HG02571 (cell line): ENCODE data around the gene OR12D1.
"Not testable (repeated sequence)": the region's sequence is repeated elsewhere in the genome, so short reads cannot be mapped to it uniquely, and the experiment has no call there.

Experiments
- ATAC-seq: cut with Tn5 transposase; IDR thresholded peaks from one replicate; pipeline ENCODE4 v1.9.1; 2021; ENCODE audit warnings: mild to moderate bottlenecking, moderate library complexity; ENCODE audit not compliant: unreplicated experiment

OR12D1 gene

DNA sequence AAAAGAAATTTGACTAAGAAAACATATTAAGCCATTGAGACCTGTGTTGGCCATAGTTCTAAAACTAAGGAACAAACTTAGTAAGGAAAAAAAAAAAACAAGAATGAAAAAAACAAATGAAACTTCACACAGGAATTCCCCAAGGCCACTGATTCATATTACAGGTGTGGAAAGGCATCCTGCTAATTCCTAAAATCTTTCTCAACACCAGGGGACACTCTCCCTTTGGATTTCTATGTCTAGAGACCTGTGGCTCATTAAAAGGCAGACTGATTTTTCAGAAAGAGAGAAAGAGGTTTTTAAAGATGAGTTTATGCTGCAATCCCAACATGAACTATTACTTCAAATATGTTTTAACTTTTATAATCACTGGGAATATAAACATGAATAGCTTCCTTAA lies at the start of gene OR12D1:
Gene OR12D1 (plus strand): TSS at position 341 of the 400 bp plus-strand sequence.
- ATAC-seq = no peak

DNA sequence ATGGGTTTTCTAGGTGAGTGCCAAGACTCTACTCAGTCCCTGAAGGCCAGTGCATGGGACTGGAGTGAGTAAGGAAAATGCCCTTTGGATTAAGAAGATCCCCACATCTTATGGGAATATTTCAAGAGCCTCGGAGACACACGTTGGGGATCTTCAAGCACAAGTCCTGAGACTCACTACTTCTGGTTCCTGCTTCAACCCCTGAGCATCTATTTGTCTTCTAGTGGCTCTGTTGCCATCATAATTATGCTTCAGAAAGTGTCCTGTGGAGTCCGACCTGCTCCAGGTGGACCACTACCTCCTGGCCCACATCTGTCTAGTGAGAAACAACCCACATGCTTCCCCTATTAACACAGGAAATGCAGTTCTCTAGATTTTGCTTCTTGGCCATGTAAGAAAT lies 46.0 kb upstream of the OR12D1 start, which contains the start of gene OR5V1:
Gene OR5V1 (minus strand): TSS at position 101 of the 400 bp plus-strand sequence. CDS start 12,670 bp downstream, outside the sequence.
- no peak for ATAC-seq

DNA sequence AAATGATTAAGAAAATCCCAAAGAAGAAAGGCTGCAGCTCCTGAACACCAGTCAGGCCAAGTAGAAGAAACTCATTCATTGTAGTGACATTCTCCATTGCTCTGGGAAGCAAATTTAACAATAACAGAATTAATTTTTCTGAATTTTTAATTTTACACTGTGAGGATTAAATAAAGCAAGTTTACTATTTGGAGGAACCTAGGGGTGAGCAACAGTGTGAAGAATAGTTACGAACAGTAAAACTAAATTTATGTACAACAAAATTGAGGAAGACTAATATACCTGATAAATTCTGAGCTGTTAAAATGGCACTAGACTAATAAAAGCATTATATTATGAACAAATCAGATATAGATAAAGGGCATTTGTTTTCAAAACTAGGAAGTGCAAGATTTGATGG lies 39.5 kb upstream of the OR12D1 start, which contains the start of gene OR12D3:
Gene OR12D3 (minus strand): TSS at position 101 of the 400 bp plus-strand sequence. CDS start 4 bp downstream, at position 97.
- no peak for ATAC-seq

DNA sequence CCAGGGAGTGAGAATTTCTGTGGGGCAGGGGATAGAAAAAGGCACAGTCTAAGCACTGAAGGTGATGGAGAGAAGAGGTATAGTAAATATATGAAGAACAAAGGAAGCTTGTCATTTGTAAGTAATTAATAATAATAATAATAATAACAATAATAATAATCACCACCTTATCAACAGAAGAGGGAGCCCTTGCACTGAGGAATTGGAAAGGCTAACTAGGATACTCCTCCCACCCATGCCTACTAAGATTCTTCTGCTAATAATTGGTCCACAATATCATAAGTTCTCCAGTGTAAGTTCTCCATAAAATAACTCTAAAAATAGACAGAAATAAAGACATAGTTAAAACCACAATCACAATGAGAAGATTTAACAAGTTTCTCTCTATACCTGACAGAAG lies 38.7 kb upstream of the OR12D1 start:
- no peak for ATAC-seq

DNA sequence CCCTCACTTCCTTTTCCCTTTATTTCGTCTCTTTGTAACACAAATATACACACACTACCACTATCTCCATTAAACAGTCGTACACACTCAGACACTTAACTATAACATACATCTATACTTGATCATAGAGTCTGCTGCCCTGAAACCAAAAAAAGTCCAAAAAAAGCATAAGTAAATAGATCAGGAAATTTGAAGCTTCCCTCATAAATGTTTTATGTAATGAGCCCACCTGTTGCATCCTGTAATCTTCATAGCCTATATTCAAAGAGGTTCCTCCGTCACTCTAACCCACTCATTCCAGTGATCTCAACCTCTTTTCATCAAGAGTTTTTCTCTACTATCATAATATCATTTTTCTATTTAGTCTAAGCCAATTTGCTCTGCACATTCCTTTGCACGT lies 26.2 kb upstream of the OR12D1 start:
- no peak for ATAC-seq

DNA sequence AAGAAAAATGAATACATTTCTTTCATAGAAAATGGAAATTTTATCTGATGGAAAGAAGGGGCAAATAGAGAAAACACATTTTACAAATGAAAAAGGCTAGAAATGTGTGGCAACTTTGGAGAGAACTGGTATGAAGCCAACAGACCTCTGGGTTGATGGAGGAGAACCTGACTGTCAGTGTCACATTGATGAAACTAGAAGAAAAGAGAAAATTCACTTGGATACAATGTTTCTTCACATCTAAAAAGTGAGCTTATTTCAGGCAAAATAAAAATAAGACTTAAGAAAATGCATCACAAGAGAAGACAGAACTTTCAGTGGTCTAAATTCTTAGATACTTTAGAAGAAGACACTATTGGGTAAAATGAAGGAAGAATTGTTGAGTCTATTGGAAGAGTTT lies 19.4 kb upstream of the OR12D1 start, which contains the start of gene OR12D2:
Gene OR12D2 (plus strand): TSS at position 301 of the 400 bp plus-strand sequence. CDS start 1,069 bp downstream, outside the sequence.
- no peak for ATAC-seq

DNA sequence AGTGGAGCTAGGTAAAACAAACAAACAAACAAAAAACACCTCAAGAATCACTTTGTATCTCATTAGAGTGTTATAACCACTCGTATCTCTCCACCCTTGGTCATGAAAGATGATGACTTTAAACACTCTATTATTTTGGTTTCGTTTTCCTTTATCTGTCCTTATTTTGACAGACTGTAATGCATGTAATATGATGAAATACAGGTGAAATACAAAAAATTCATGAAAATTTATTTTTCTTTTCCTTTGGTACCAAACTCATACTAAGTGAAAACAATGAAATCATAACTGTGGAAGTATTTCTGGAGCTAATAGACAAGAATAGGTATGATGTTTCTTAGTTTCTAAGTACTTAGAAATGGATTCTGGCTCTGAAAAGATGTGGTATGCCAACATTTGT lies 15.2 kb upstream of the OR12D1 start:
- no peak for ATAC-seq

DNA sequence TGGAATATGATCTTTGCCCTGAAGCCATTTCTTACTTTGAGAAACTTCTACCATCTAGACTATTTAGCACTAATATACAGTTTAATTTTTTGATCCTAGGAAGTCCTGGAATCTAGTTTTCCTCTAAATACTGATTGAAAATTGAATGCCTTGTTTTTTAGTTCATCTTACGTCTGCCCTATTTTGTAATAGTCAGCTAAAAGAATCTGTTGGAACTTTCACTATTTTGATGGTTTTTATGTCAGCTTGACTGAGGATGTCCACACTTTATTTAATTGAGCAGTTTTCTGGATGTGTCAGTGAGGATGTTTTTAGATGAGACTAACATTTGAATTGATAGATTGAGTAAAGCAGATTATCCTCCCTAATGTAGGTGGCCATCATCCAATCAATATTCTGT lies 10.9 kb upstream of the OR12D1 start:
- ATAC-seq = no peak

DNA sequence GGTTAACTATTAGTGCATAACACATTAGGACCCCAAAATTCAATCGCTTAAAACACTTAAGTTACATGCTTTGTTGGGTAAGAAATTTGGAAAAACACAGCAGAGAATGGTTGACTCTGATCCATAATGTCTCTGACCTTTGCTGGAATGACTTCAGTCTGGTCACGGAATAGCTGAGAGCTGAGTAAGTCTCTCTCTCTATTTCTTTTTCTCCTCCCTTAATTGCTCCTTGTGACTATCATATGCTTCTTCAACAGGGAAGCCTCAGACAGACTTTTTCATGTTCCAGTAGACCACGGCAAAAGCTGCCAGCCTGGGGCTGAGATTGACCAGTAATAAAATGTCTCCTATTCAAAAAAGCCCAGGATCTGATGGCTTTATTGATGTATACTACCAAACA lies 4.8 kb downstream of the OR12D1 start:
- no peak for ATAC-seq

DNA sequence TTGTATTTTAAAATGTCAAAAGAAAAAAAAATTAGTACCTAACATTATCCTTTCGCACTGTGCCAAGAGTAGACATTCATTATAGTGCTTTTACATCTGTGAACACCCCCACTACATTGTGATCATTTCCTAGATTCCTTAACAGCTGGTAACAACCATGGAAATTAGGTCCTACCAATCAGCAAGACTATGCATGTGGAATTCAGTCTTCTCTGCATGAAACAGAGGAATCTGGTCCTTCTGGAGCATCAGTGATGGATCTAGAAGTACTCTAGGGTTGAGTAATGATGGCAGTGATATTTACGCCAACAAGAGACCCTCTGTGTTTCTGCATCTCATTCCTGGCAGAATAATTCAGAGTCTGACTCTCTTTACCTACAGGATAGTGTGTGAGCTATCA lies 9.4 kb downstream of the OR12D1 start:
- no peak for ATAC-seq

DNA sequence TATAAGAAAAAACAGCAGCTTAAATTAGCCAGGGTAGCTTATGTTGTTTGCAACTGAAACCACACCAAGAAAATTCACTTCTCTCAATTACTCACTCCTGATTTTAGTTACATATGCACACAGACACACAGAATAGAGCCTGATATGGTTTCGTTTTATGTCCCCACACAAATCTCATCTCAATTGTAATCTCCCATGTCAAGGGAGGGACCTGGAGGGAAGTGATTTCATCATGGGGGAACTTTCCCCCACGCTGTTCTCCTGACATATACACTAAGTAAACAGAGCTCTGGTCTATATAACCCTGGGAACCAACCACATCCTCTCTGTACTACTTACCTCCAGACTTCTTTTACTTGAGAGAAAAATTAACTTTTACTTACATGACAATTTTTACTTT lies 9.8 kb downstream of the OR12D1 start:
- ATAC-seq = no peak

DNA sequence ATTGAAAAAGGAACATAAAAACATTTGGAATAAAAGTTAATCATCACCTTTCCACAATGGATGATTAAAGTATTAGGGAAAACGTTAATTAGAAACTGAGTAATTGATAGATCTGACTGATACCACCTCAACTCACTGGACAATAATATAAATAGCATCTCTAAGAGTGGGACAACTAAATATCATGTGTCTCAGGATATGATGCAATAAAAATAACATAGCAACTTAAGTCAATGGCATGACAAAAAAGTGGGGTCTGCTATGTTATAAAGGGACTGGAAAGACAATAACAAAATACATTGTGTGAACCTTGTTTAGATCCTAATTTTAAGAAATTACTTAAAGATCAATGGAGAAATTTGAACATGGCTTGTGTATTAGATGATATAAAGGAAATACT lies 10.3 kb downstream of the OR12D1 start:
- ATAC-seq = no peak

DNA sequence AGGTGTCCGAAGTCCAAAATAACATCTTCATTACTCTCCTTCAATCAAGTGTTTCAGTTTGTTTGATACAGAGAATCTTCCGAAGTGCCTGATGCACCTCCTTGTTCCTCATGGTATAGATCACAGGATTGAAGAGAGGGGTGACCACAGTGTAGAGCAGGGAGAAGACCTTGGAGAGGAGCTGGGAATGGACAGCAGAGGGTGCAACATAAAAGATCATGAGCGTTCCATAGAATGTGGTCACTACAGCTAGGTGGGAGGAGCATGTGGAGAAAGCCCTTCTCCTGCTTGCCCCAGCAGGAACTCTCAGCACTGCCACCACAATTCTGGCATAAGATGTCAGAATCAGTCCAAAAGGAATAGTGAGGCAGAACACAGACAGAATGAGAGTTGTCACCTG lies 11.9 kb downstream of the OR12D1 start:
- ATAC-seq = no peak

DNA sequence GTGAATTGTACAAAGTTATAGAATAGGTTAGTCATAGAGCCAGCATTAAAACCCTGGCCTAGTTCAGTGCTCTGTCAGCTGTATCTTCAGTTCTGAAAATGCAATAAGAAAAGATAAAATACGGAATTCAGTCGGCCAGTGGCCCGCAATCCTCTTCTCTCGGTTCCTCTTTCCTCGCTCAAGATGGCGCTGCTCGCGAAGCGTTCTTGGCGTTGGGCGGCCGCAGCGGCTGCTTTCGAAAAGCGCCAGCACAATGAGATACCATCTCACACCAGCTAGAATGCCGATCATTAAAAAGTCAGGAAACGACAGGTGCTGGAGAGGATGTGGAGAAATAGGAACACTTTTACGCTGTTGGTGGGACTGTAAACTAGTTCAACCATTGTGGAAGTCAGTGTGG lies 22.0 kb downstream of the OR12D1 start:
- ATAC-seq = not testable (repeated sequence)

DNA sequence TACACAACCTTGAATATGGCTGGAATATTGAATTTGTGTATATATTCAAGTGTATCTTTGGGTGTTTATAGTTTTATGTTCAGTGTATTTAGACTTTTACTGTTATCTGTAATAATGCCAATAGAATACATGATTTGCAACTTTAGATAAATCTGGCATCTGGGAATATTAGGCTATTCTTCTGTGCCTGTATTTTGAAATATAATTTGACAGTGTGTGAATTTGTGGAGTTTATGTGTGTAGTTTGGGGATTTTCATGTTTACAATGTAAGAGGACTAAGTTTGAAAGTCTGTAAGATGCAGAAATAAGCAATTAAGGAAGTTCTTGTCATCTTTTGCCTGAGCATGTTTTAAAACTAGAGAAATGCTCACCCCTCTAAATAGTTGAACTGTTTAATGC lies 24.3 kb downstream of the OR12D1 start, which contains the start of gene OR10C1:
Gene OR10C1 (plus strand): TSS at position 301 of the 400 bp plus-strand sequence. CDS start 710 bp downstream, outside the sequence.
- no peak for ATAC-seq

DNA sequence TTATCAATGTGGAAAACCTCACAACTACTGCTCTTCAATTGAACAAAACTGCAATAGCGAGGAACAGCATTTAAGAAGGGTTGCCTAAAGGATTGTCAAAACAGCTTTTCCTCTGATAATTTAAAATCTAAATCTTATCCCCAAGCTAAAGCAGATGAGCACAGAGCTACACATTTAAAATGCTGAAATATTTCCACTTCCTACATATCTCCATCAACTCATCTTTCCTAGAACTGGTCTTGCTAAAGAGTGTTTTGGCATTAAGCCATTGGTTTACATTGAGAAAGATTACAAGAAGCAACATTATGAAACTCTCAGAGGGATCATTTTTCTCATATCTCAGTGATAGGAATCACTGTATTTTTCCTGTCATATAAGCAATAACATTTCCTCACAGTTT lies 28.0 kb downstream of the OR12D1 start:
- no peak for ATAC-seq

DNA sequence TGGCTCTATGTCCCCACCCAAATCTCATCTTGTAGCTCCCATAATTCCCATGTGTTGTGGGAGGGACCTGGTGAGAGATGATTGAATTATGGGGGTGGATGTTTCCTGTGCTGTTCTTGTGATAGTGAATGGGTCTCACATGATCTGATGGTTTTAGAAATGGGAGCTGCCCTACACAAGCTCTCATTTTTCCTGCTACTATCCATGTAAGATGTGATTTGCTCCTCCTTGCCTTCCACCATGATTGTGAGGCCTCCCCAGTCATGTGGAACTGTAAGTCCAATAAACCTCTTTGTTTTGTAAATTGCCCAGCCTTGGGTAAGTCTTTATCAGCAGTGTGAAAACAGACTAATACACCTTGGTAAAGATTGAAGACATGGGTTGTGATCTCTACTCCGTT lies 29.3 kb downstream of the OR12D1 start:
- ATAC-seq = not testable (repeated sequence)

DNA sequence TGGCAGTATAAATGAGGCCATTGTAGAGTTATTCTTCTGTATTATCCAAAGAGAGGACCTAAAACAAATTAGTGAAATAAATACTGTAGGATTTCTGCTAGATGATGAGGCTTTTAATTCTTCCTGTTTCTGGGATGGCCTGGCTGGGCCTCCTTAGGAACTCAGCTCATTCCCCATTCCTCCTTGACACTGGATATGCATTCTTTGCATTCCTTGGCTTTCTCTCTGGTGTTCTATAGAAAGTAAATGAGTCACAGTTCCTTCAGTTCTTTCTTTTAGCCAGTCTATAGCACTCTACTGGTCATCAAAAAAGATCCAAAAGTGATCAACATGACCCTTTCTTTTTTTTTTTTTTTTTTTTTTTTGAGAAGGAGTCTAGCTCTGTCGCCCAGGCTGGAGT lies 32.9 kb downstream of the OR12D1 start:
- ATAC-seq = no peak

DNA sequence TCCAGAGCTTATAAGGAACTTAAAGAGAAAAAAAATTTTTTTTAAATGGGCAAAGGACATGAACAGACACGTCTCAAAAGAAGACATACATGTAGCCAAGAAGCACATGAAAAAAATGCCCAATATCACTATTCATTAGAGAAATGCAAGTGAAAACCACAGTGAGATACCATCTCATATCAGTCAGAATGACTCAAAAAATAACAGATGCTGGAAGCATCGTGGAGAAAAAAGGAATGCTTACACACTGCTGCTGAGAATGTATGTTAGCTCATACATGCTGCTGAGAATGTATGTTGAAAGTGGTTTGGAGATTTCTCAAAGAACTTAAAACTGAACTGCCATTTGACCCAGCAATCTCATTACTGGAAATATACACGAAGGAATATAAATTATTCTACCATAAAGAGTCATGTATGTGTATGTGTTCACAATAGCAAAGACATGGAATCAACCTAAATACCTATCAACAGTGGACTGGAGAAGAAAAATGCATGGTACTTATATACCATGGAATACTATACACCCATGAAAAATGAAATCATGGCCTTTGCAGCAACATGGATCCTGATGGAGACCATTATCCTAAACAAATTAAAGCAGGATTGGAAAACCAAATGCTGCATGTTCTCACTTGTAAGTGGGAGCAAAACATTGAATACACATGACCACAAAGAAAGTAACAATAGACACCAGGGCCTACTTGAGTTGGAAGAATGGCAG lies 36.9 kb downstream of the OR12D1 start:
- no peak for ATAC-seq

DNA sequence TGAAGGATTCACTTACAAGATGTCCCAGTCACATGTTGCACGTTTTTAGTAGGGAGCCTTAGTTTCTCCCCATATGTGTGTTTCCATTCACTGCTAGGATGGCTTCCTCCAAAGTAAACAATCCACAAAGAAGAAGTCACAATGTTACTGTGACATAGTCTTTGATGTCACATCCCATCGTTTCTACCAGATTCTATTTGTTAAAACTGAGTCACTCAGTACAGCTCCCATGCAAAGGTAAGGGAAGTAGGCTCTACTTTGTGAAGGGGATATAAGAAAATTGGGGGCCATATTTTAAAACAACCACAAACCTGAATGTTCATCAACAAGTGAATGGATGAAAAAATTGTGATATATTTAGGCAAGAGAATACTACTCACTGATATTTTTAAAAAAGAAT lies 42.2 kb downstream of the OR12D1 start, which contains the start of the genes OR11A1 and OR2H1:
Gene OR11A1 (minus strand): TSS at position 101 of the 400 bp plus-strand sequence. CDS start 29,430 bp downstream, outside the sequence.
Gene OR2H1 (plus strand): TSS at position 185 of the 400 bp plus-strand sequence. CDS start 4,615 bp downstream, outside the sequence.
- ATAC-seq = no peak

DNA sequence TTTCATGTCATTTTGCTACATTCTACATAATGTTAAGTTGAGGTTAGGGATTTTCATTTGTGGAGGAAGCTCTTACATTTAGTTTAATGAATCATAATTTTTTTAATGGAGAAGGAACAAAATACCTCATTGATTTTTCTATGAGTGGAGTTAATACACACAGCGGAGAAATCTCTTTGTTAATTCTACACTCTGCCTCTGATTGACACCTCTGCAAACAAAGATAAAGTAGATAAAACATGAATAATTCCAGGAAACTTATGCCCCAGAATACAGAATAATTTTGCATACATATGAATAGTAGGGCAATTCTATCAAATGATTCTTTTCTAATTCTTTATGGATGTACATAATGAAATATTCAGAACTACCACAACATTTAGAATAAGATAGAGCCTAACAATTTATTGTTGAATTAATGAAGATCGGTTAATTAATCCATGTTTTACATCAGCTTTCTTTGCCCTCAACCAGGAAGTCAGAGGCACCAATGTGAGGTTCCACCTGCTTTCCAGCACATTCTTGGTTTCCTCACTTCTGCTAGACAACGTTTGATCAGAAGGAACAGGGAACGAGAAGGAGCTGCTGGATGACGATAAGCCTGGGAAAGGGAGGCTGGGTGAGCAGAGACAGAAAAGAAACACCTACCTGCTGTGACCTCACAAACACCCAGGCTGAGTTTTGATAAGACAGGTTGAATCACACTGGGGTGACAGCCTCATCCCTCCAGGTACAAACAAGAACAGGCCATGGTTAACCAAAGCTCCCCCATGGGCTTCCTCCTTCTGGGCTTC lies 46.5 kb downstream of the OR12D1 start:
- ATAC-seq = no peak
